ENCODE measurements around the gene KDM2B. TPM values are rescaled to one million over a fixed set of nuclear protein-coding genes. Genes with fewer than 3 reads are reported as not detected.
"Not testable (repeated sequence)": the region's sequence is repeated elsewhere in the genome, so short reads cannot be mapped to it uniquely, and the experiment has no call there.

Gene KDM2B
- total RNA-seq, 4 donors from 2014 or later, result 20.7 to 26.3 (median 23.9) TPM

- peaks cover 0 to 19% (median 0%) of the 10 kb centered on the region in 3 donors for H3K36me3 ChIP-seq
- no peak for DNase-seq
- WGBS, 2 donors, result 56 to 63% methylated on average over 13 to 15 of the region's 15 CpGs
- TF ChIP-seq CTCF (IDR thresholded peaks at IDR 0.05) (no peak), POLR2A (IDR thresholded peaks at IDR 0.05) (no peak)
- intact Hi-C loops (cut with DNase I), result no loop called here
- no peaks in the 10 kb centered on the region for H3K4me1 ChIP-seq
- no peak overlapping the region for H3K4me3 ChIP-seq
- H3K9me3 ChIP-seq, result no peaks in the 10 kb centered on the region
- no peak overlapping the region for H3K27ac ChIP-seq
- H3K27me3 ChIP-seq, result no peaks in the 10 kb centered on the region
These were observed 90.2 kb downstream of the KDM2B start for GRCh38 chr12:121490401-121491281.

DNA sequence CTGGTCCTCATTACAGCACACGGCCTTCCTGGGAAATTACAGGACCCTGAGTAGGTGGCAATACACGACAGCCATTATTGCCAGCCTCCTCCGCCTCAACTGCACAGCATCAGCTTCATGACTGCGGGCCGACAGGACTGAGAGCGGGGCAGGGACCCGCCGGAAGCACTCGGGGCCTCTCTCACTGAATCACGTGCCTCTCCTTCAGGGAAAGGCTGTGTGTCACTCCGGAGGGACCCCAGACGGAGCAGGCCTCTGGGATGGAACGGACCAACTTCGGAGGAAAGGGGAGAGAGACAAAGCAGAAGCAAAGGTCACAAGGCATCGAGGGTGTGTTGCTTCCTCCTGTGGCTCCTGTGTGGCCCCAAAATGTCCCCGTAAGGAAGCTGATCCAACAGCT is 90.9 kb downstream of the KDM2B start:
- intact Hi-C loops (cut with DNase I), result no loop called here
- TF ChIP-seq CTCF (IDR thresholded peaks at IDR 0.05), result no peak
- no peak for TF ChIP-seq POLR2A (IDR thresholded peaks at IDR 0.05)
- WGBS, 2 donors, result 81 to 90% methylated on average over 2 to 4 of the region's 16 CpGs
- H3K4me3 ChIP-seq, result no peak overlapping the region
- no peak overlapping the region for H3K27ac ChIP-seq
- no peaks in the 10 kb centered on the region for H3K4me1 ChIP-seq
- H3K27me3 ChIP-seq, result no peaks in the 10 kb centered on the region
- no peaks in the 10 kb centered on the region for H3K9me3 ChIP-seq
- no peak for DNase-seq
- H3K36me3 ChIP-seq, result peaks cover 0 to 19% (median 0%) of the 10 kb centered on the region in 3 donors

GRCh38 chr12:121484967-121485366 is 95.9 kb downstream of the KDM2B start:
- 89 to 92% methylated on average over 5 to 6 of the region's 6 CpGs for WGBS, 2 donors
- Histone ChIP-seq H3K4me3 (no peak overlapping the region), H3K27me3 (no peaks in the 10 kb centered on the region), H3K4me1 (no peaks in the 10 kb centered on the region), H3K9me3 (no peaks in the 10 kb centered on the region), H3K27ac (no peak overlapping the region), H3K36me3 (peaks cover 0 to 12% (median 0%) of the 10 kb centered on the region in 3 donors)
- TF ChIP-seq CTCF (IDR thresholded peaks at IDR 0.05), result no peak
- no peak for TF ChIP-seq POLR2A (IDR thresholded peaks at IDR 0.05)
- DNase-seq, result no peak
- intact Hi-C loops (cut with DNase I), result no loop called here

DNA sequence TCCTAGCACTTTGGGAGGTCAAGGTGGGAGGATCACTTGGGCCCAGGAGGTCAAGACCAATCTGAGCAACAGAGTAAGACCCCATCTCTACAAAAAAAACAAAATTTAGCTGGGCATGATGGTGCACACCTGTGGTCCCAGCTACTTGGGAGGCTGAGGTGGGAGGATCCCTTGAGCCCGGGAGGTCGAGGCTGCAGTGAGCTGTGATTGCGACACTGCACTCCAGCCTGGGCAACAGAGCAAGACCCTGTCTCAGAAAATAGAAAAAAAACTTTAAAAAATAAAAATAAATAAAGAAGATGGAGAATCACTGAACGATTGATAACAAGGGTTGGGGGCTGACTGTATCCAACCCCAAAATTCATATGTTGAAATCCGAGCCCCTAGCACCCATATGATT is 96.3 kb downstream of the KDM2B start:
- intact Hi-C loops (cut with DNase I); H3K9me3 ChIP-seq; DNase-seq; H3K4me3 ChIP-seq; H3K27ac ChIP-seq; H3K27me3 ChIP-seq; H3K36me3 ChIP-seq; H3K4me1 ChIP-seq: not testable (repeated sequence)
- 92 to 95% methylated on average over 5 of the region's 5 CpGs for WGBS, 2 donors

GRCh38 chr12:121483949-121484348 is 96.9 kb downstream of the KDM2B start:
- Histone ChIP-seq H3K4me3 (no peak overlapping the region), H3K4me1 (no peaks in the 10 kb centered on the region), H3K27me3 (no peaks in the 10 kb centered on the region), H3K36me3 (peaks cover 0 to 2% (median 0%) of the 10 kb centered on the region in 3 donors), H3K9me3 (no peaks in the 10 kb centered on the region), H3K27ac (no peak overlapping the region)
- DNase-seq, result no peak
- TF ChIP-seq CTCF (IDR thresholded peaks at IDR 0.05) (no peak), POLR2A (IDR thresholded peaks at IDR 0.05) (no peak)
- intact Hi-C loops (cut with DNase I), result no loop called here
- 60 to 86% methylated on average over 2 to 4 of the region's 4 CpGs for WGBS, 2 donors

Measured in esophagus squamous epithelium (tissue), 5 donors.